Right atrium auricular region (tissue), 2 donors: ENCODE data around the gene C11orf16. TPM values are rescaled to one million over a fixed set of nuclear protein-coding genes. Genes with fewer than 3 reads are reported as not detected.
"Not testable (repeated sequence)": the region's sequence is repeated elsewhere in the genome, so short reads cannot be mapped to it uniquely, and the experiment has no call there.

Experiments
- DNase-seq: peaks from one replicate; pipeline ENCODE4 v3.0.0-alpha.2; 2019; ENCODE audit warnings: low spot score
- H3K27ac ChIP-seq, 2 donors: fragments of 200-600 bp; sonication (generic); 1 replicate in 1 of 2; 2 replicates in 1 of 2; pipeline ENCODE4 v1.5.1; 2016 to 2019
- H3K27me3 ChIP-seq, 2 donors: fragments of 200-600 bp; sonication (generic); one replicate each; pipeline versions ENCODE4 v1.5.1 to v1.6.0; 2017 to 2019
- H3K36me3 ChIP-seq: fragments of 200-600 bp; sonication (generic); one replicate; pipeline ENCODE4 v1.5.1; 2016
- H3K4me1 ChIP-seq, 2 donors: fragments of 200-600 bp; sonication (generic); one replicate each; pipeline versions ENCODE4 v1.5.1 to v1.6.0; 2017 to 2019
- H3K4me3 ChIP-seq, 2 donors: fragments of 200-600 bp; sonication (generic); 1 replicate in 1 of 2; 2 replicates in 1 of 2; pipeline ENCODE4 v1.5.1; 2017 to 2019; ENCODE audit warnings: mild to moderate bottlenecking in 1 of 2, moderate library complexity in 1 of 2
- H3K9me3 ChIP-seq, 2 donors: fragments of 200-600 bp; sonication (generic); one replicate each; pipeline ENCODE4 v1.5.1; 2019
- CTCF ChIP-seq, 2 donors: fragments of 200-600 bp; sonication (generic); IDR thresholded peaks; one replicate each; pipeline ENCODE4 v1.5.1; 2019; ENCODE audit warnings: antibody characterized with exemption in 2 of 2
- total RNA-seq, 2 donors: library from RNA; depleted of rRNA; stranded (reverse); fragments of >200 nt; gene quantifications; one replicate each; pipeline ENCODE4 v1.1.0, GENCODE V29; 2016

C11orf16 gene
- total RNA-seq, 2 donors from 2014 or later = not detected

GRCh38 chr11:8899119-8899753 lies 33.5 kb downstream of the C11orf16 start:
- H3K36me3 ChIP-seq = no peaks in the 10 kb centered on the region
- H3K4me3 ChIP-seq = no peak overlapping the region
- no peak for TF ChIP-seq CTCF (IDR thresholded peaks at IDR 0.05)
- no peak for DNase-seq
- H3K27ac ChIP-seq = no peak overlapping the region
- no peaks in the 10 kb centered on the region for H3K27me3 ChIP-seq
- H3K4me1 ChIP-seq = no peaks in the 10 kb centered on the region
- H3K9me3 ChIP-seq = peaks cover 0 to 22% of the 10 kb centered on the region in 2 donors

GRCh38 chr11:8891185-8891584 lies 41.6 kb downstream of the C11orf16 start:
- H3K36me3 ChIP-seq, H3K27ac ChIP-seq, H3K4me1 ChIP-seq, H3K27me3 ChIP-seq, H3K9me3 ChIP-seq, DNase-seq, H3K4me3 ChIP-seq: not testable (repeated sequence)

GRCh38 chr11:8886322-8886721 lies 46.4 kb downstream of the C11orf16 start:
- no peak for DNase-seq
- H3K4me3 ChIP-seq = no peak overlapping the region

GRCh38 chr11:8881585-8881984 lies 51.2 kb downstream of the C11orf16 start:
- not testable (repeated sequence) for H3K27ac ChIP-seq, H3K4me3 ChIP-seq, H3K36me3 ChIP-seq, DNase-seq, H3K27me3 ChIP-seq, H3K9me3 ChIP-seq, H3K4me1 ChIP-seq

More at GRCh38 chr11:8886322-8886721, 46.4 kb downstream of the C11orf16 start:
- Histone ChIP-seq H3K27ac (no peak overlapping the region), H3K27me3 (no peaks in the 10 kb centered on the region), H3K9me3 (no peaks in the 10 kb centered on the region), H3K36me3 (no peaks in the 10 kb centered on the region), H3K4me1 (no peaks in the 10 kb centered on the region)
- TF ChIP-seq CTCF (IDR thresholded peaks at IDR 0.05) = no peak

GRCh38 chr11:8878771-8879170 lies 54.0 kb downstream of the C11orf16 start:
- Histone ChIP-seq H3K4me1 (no peaks in the 10 kb centered on the region), H3K27ac (no peak overlapping the region), H3K9me3 (no peaks in the 10 kb centered on the region), H3K4me3 (no peak overlapping the region), H3K36me3 (no peaks in the 10 kb centered on the region), H3K27me3 (no peaks in the 10 kb centered on the region)
- DNase-seq = no peak
- TF ChIP-seq CTCF (IDR thresholded peaks at IDR 0.05) = no peak

GRCh38 chr11:8873741-8874405 lies 58.9 kb downstream of the C11orf16 start:
- DNase-seq = no peak
- Histone ChIP-seq H3K27me3 (no peaks in the 10 kb centered on the region), H3K4me1 (peaks cover 0 to 16% of the 10 kb centered on the region in 2 donors), H3K4me3 (no peak overlapping the region), H3K27ac (no peak overlapping the region), H3K9me3 (no peaks in the 10 kb centered on the region), H3K36me3 (no peaks in the 10 kb centered on the region)
- TF ChIP-seq CTCF (IDR thresholded peaks at IDR 0.05) = no peak

- TF ChIP-seq CTCF (IDR thresholded peaks at IDR 0.05) = no peak
- Histone ChIP-seq H3K27me3 (no peaks in the 10 kb centered on the region), H3K36me3 (no peaks in the 10 kb centered on the region), H3K9me3 (no peaks in the 10 kb centered on the region), H3K27ac (peak overlapping the region in 1 of 2 donors; percentile 80), H3K4me1 (peaks cover 0 to 16% of the 10 kb centered on the region in 2 donors), H3K4me3 (no peak overlapping the region)
- no peak for DNase-seq
Observed at GRCh38 chr11:8871962-8872361, 60.8 kb downstream of the C11orf16 start.
